ENCODE data around the gene EPS8.
"Not testable (repeated sequence)": the region's sequence is repeated elsewhere in the genome, so short reads cannot be mapped to it uniquely, and the experiment has no call there.

EPS8 gene

DNA sequence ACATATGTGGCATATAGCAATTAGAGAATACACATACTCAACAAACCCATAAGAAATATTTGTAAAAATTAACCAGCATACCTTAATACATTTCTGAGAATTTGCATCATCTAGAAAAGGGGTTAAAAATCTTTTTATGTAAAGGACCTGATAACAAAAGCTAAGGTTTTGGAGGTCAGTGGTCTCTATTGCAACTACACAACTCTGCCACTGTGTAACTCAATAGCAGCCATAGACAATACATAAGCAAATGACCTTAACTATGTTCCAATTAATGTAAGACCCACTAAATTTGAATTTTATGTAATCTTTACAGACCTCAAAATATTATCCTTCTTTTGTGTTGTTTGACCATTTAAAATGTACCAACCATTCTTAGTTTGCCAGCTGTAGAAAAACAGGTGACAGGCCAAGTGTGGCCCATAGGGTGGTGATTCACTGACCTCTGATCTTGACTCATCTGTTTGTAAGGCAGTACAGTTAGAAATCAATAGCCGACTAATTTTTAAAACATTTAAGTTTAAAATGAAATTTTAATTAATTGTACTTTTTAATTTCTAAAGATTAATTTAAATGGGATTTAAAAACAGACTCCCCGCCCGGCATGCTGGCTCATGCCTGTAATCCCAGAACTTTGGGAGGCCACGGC is 7.4 kb upstream of the EPS8 start:
- no peak for DNase-seq

DNA sequence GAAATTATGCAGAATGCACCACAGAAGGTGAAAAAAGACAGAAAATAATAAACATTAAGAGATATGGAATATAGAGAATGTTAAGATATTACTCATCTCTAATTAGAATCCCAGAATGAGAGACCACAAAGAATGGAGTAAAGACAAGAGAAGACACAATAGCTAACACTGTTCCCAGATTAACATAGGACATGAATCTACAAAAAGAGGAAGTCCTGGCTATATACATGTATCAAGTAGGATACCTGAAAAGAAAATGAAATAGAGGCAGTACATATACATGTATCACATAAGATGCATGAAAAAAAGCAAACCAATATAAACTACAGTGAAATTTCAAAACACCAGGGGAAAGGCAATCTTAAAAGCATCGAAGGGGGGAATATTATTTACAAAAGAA is 5.6 kb upstream of the EPS8 start:
- no peak for DNase-seq

DNA sequence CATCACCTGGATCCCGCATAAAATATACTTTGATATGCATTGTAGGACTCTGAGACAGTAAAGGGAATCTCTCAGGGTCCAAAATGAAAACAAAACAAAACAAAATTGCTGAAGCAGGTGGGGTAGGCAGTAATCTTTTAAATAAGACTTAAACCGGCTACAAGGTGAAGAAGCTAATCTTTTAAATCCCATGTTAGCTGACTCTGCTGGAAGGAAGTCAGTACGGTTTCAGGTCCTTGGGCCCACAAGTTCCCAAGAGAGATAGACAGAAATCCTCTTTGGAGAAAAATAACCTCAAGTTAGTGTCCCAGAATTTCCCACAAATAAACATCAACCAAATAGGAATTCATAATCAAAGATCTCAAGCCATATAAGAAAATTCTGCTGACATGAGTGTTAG is 5.0 kb upstream of the EPS8 start:
- DNase-seq: no peak

DNA sequence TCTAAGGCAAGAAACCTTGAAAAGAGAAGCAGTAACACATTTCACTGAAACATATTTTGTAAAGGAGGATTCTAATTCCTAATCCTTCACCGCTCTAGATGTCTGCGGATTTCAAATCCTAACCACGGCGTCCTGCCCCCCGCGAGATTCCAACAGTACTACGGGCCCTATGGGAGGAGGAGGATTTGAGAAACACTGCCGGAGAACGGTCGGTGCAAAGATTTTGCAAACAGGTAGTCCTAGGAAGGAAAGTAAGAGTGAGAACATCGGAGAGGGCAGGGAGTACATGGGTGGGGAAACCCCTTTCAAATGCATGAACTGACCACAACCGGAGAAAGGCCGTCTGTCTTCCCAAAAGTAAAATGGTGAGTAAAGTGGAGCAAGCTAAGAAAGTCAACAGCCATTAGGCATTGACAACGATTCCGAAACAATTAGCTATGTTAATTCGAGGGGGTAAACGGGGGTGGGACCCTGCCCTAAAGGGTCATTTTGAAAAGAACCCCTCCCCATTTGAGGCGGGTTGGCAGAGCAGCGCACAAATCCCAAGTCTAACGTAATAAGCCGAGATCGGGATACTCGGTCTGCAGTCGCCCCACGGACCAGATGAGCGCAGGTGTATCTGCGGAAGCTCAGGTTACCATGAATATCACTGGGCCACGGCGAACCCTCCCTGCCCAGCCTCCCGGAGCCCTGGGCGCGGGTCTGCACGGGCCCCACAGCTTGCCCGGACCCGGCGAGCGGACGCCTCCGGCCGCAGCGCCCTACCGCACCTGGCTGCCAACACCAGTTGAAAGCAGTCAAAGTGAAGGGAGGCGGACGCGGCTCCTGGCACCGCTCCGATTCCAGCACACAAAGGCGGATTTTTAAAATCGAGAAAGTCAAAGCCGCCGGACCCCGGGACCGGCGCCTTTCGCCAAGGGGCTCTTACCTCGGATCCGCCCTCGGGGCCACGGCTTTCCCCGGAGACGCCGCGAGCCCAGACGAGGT is 662 bp downstream of the EPS8 start:
- DNase-seq: peak; percentile 11 to 68

DNA sequence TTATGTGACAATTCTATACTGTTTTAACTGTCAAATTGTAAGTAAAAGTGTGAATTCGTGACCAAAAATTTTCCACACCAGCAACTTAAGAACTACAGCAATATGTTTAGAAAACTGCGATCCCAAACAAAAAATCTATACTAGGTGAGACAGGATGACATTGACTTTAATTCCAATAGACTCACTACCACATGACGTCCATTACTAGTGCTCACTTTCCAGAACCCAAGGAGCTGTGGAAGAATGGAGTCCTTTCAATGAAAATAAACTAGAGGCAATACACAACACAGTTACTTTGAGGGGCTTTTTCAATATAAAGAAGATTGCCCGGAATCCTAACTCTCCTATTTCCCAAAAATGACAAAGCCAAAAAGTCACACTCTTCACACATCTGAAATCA is 1.4 kb downstream of the EPS8 start:
- DNase-seq: no peak

DNA sequence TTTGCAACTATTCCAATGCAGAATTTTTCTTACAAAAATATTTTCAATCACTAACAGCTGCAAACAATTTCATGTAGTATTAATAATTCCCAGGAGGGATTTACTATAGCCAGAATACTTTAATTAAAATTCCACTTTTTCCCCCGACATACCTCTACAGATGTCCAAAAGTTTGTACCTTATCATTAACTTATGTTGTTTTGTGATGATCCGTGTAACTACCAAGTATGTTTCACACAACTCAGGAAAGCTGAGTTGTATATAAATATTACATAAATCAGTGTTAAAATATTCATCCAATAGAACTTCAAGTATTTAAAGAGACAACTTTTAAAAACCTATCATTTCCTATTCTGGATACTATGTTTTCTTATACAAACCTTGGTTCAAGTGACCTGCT is 2.4 kb downstream of the EPS8 start:
- no peak for DNase-seq

DNA sequence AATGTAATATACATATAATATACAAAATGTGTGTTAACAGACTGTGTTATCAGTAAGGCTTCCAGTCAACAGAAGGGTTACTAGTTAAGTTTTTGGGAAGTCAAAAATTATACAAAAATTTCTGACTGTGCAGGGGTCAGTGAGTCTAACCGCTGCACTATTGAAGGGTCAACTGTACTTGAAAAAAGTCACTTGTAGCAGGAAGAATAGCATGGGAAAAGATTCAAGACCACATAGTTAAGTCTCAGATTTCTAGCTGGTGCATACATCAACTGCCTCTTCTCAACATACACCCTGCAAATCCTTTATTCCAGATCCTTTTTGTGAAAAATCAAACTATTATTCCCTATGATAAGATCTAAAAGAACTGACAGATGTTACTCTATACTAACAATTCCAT is 5.9 kb downstream of the EPS8 start:
- no peak for DNase-seq

DNA sequence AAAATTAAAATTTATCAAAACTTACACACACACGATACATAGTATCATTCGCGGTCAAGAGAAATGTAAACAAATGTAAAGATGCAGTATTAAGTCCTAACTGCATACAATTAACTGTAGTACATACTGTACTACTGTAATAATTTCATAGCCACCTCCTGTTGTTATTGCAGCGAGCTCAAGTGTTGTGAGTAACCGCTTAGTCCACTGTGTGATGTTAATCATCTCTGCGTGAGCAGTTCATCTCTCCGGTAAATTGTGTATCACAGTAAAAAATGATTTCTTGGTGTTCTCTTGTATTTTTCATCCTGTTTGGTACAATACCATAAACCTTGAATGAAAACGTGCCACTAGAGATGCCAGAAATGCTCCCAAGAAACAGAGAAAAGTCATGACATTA is 6.5 kb downstream of the EPS8 start:
- DNase-seq: no peak

DNA sequence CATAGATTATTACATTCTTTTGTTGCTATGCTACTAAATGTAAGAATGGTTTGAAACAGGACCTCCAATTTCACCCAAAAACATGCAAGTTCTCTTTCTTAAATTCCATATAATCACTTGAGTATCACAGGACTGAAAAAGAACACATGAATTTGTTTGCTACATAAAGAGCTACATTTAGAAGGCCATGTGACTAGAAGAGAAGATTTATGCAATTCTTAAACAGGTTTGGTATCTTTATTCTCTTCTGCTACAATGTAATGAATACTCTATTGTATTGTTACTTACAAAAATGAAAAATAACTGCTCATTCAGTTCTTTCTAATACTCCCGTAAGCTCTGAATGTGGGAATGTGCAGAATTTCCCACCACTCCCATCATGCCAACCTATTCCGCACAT is 9.3 kb downstream of the EPS8 start:
- no peak for DNase-seq

DNA sequence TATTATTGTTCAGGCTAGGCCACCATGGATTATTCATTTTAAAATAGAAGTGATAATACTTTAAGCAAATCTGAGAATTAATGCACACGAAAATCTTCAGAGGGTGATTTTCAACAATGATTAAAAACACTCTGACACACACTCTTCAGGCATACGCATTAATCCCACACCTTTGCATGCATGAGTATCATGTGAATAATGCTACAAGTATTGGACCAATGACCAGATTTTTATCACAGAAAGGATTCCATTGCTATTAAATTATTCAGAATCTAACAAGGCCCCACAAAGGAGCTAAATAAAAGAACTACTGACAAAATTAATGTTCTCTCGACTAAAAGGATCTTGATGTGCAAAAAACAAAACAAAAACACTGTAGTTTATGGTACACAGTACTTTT is 11.1 kb downstream of the EPS8 start:
- DNase-seq: no peak

DNA sequence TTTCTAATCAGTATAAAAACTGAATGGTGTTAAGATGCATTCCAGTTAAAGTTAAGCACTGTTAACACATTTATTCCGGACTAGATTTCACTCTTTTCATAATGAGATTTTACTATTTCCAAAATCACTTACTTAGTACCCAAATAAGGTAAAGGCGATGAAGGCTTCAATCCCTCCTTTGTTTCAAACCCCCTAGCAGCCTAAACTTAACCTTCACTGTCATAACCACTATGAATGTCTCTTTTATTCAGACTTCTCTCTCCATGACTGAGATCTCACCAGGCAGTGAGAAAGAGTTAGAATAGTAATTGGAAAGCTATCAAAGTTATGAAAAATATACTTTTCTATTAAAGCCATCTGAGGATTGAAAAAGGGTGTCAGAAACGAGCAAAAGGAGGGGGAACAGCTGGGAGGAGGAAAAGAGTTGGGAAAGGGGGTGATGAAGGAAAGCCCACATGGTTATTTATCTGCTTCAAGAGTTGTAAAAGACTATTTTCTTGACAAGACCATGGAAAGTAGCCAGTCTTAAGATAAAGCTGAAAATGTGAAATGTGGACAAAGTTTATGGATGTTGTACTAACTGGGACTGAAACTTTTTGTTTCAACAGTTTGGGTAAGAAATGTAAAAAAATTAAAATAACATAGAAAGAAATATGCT is 11.7 kb downstream of the EPS8 start:
- no peak for DNase-seq

DNA sequence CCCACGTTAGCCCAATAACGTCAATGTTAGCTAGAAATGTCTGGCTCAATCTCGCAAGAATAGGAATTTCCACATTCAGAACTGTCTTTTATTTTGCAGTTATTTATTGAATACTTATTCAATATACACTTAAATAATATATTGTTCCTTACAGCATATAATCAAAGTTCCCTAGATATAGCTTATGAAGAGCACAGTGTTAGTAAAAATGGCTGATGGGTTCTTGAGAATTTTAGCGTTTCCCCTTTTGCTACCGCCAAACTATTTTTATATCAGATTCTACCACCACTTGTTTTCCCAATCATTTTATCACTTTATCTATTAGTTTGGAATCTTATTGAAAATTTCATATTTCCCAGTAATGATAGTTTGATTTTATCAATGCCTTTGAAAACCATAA is 12.7 kb downstream of the EPS8 start:
- no peak for DNase-seq

DNA sequence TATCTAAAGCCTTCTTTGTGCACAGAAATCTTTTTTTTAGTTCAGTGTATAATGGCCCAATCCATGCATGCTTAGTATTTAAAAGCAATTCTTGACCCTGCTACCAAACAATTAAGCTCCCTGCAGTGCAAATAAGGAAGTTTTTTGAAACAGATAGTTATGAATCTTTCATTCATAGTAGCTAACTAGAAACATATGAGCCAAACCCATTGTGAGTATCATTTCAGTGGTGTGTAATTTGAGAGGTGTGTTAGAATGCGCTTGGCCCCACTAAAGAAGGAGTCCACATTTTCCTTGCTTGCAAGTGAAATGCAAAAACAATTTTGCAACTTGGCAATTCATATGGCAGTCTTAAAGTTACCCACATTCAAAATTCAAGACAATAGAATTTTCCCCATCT is 14.4 kb downstream of the EPS8 start:
- DNase-seq: no peak

DNA sequence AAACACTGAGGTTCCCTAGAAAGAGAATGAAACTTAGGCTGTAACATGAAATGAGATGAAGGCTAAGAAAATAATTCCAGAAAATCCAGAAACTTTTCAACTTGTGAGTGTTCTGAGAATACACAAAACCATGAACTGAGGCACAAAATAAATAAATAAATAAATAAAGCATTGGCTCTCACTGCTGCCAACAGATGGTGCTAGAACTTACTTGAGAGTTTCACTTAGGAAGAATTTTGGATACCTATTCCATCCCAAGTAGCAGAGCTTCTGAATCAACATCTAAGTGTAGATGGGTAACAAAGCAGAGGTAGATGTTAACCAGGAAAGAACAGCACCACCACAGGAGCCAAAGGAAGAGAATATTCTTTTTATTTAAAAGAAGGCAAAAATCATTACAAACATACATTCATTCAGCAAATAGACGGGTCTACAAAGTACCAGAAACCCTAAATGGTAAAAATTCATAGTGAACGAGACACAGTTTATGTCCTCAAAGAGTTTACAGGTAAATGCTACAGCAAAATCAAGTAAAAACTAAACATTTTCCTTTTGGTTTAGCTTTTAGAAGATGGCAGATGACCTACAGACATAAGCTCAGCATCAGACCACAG is 16.7 kb downstream of the EPS8 start:
- no peak for DNase-seq

DNA sequence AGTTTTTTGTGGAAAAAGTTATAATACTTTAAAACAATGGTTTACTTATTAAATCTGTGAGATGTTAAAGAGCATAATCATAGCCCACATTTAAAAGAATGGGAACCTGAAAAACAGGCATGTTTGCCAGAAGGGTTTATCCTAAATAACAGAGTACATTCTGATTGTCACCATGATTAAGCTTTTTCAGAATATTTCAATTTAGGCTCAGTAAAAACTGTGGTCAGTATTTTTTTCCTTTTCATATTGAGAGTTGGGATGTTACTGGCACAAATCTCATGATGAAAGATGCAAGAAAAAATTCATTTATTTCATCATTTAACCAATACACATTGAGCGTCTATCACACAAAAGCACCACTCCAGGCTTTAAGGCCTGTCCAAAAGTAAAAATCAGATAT is 18.6 kb downstream of the EPS8 start:
- DNase-seq: no peak

DNA sequence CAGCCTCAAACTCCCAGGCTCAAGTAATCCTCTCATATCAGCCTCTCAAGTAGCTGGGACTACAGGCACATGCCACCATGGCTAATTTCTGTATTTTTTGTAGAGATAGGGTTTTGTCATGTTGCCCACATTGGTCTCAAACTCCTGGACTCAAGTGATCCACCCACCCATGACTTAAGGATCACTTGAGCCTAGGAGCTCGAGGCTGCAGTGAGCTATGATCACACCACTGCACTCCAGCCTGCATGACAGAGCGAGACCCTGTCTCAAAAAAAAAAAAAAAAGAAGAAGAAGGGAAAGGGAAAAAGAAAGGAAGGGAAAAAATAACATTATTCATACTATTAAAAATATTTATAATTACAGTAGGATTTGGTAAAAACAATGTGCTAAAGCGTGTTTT is 19.2 kb downstream of the EPS8 start:
- DNase-seq: no peak

DNA sequence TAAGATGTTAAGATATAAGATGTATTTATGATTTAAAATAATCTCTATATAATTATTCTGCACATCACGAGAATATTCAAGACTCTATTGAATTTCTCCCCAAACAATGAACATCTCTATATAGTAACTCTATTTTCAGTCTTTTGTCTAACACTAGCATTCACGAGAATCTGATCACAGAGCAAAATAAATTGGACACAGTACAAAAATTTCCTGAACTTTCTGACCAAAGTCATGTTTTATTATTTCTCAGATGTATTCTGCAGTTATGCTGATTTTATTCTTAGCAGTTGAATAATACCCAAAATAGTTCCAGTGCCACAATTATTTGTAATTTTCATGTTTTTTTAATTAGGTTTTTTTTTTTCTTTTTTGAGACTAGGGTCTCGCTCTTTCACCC is 19.6 kb downstream of the EPS8 start:
- DNase-seq: no peak

DNA sequence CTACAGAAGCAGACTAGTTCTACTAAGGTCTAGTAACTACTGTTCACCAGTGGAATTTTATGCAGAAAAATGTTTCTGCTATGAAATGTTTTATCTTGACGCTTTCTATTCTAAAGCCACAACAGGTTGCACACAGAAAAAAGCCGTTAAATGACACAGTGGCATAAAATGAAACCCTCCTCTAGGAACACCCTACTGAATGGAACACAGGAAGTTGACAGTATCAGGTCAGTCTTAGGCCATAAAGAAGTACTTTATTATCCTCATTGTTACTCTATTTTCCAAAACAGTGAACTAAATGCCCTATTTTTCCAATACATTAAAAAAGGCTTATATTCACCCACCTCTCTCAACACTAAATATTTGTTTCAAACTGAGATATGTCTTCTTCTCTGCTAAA is 21.9 kb downstream of the EPS8 start:
- no peak for DNase-seq

DNA sequence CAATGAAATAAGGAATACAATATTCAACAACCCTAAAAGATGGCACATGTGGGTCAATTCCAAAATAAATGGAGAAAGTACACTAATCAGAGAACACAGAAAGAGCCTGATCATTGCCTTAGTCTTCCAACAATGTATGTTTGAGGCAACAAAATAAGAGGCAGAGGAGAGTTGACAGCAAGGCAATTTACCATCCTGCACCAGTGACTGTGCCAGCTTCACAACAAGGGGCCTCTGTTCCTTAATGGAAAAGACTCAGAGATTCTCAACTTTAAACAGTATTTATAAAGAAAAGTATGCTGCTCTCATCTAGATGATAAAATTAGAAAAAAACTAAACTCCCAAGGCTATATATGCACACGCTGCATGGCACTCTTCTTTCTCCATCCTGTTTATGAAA is 25.9 kb downstream of the EPS8 start:
- no peak for DNase-seq

DNA sequence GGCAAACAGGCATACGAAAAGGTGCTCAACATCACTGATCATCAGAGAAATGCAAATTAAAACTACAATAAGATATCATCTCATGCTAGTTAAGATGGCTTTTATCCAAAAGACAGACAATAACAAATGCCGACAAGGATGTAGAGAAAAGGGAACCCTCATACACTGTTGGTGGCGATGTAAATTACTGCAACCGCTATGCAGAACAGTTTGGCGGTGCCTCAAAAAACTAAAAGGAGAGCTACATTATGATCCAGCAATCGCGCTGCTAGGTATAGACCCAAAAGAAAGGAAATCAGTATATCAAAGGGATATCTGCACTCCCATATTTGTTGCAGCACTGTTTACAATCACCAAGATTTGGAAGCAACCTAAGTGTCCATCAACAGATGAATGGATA is 27.0 kb downstream of the EPS8 start:
- DNase-seq: not testable (repeated sequence)

DNA sequence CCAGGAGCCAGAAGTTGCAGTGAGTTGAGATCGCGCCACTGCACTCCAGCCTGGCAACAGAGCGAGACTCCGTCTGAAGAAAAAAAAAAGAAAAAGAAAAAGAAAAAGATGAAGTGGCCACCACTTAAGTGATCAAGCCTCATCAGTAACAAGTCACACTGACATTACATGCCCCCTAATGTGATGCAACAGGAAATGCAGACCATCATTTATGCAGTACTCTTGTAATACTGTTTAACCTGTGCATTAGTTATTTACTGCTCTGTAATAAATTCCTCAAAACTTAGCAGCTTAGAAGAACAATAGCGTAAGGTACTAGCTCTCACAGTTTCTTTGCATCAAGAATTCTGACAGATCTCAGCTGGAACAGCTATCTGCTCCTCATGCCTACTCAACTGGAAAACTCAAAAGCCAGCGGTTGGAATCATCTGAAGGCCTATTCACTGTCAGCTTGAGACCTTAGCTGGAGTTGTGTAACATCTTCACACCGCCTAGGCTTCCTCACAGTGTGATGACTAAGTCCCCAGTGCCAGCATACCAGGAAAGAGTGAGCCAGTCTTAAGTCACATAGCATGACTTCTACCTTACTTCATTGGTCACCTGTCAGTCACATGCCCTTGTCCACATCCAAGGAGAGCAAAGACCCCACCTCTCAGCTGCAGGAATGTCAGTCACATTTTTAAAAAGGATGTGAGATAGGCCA is 31.5 kb downstream of the EPS8 start:
- DNase-seq: no peak

DNA sequence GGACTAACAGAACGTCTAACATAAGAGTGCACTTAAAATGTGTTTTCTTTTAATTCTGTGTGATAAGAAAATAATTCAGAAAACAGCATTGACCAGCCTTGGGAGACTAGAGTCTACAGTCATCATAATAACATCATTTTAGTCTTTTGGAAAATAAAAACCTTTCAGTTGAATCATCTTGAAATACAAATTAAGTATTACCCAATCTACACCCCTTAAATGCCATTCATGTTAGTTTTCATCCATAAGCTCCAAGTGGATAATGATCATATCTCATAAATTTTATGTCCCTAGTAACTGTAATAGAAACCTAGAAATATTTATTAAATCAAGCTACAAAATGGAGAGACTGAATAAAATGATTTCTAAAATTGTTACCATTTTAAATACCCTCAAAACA is 32.4 kb downstream of the EPS8 start:
- no peak for DNase-seq

DNA sequence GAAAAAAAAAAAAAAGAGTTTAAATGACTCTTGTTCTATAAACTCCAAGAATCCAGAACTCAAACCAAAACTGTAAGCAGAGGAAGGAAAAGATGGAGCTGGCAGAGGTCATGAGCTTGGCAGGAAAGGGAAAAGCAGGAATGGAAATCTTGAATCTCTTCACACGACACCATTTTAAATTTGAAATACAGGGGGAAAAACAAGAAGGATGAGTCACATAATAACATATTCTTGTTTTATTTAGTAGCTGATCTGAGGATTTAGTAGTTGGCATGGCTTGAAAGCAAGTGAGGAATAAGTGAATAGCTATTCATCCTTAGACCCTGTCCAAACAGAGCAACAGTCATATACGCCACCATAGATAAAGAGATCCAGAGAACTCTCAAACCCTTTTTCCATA is 35.0 kb downstream of the EPS8 start:
- no peak for DNase-seq
